Measurements from ENCODE around the gene PIEZO2.
"Not testable (repeated sequence)": the region's sequence is repeated elsewhere in the genome, so short reads cannot be mapped to it uniquely, and the experiment has no call there.

The PIEZO2 gene

DNA sequence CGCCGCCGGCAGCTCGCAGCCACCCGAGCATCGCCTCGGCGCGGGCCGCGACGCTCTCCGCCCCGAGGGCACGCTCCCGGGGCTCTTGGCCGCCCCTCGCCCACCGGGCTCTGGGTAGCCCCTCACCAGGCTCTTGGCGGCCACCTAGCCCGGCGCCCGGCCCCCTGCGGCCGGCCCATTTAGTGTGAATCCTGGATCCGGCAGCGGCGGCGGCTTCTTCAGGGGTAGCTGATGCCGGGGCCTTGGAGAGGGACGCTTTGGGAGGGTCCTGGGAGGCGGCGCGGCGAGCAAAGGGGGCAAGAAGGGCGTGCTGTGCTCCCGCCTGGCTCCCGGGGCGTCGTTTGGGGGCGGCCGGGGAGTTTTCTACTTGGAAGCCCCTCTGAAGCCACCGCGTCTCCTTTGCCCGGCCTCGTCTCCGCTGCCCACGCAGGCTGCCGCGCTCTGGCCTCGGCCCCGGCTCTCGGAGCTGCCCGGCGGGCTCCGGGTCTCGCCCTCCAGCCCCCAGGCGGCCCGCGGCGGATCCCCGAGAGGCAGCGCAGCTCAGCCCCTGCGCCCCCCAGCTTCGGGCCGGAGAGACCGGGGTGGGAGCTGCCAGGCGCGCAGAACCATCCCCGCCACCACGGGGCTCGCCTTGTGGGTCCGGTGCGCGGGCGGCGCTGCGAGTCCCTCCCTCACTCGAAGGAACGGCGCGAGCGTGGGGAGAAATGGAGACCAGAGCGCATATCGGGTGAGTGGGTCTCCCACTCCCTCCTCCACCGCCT lies 509 bp downstream of the PIEZO2 start:
- no peak for DNase-seq (ENCODE audit: low spot score)

DNA sequence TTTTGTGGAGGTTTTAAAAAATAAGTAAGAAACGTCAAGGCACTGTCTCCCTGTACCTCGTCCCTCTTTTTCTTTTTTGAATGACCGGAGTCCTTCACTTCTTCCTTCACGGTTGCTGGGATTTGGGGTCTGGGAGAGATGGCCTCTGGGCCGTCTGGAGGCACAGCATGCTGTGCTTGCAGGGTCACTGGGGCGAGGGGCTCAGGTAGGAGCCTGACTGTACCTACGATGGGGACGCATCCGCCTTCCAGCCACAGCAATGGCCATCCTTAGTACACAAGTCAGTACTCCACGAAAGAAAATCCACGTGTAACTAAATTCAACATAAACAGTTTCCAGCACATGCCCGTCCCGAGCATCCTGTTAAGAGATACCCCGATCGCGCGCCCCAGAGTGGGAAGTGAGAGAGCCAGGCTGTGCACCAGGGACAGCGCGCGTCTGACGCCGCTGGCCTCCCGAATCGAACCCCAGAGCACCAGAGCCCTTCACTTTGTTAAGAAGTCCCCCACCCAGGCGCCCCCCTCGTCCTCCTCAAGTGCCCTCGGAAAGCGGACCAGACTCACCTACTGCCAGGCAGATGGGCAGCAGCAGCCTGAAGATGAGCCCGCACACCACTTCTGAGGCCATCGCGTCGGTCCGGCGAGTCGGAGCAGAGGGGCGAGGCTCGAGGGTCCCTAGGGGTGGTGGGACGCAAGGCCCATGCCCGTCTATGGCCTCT lies 1.2 kb downstream of the PIEZO2 start:
- no peak for DNase-seq (ENCODE audit: low spot score)

DNA sequence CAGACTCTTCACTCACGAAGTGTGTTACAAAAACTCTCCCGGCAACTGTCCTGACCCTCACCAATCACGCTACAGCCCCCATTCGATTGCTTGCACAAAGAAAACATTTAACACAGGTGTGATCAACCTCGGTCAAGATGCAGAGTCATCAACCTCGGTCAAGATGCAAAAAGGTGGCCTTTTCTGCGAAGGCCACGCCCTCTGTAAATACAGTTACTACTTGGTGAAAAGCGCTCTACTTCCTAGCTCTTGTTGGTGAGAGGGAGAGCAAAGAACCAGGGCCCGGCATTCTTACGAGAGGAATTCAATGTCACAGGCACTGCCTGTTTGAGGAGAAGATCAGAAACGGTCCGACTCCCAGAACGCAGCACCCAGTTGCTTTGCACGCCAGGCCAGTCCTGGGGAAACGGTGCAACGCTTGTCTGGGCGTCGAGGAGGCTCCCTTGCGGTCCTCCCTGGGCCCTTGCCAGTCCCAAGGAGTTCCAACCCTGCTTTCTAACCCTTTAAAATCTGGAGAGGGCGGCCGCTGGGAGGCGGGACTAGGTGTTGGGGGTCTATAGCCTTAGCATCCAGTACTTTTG lies 1.9 kb downstream of the PIEZO2 start:
- DNase-seq (ENCODE audit: low spot score), result no peak

DNA sequence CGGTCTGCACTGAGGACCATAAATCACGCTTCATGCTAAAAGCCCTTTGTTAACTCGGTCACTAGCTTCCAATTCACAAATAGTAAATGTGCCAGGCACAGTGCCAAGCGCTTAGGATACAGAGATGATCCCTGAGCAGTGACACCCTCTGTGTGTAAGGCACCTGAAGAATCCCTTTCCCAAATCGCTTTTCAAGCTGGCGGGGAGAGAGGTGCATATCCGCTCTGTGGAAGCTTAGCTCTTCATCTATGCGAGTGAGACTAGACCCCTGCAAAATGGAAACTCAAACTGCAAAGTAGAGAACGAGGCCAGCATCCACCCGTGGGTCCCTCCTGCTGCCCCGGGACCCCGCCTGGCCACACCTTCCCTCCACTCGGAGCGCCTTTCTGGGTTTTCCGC lies 2.4 kb downstream of the PIEZO2 start:
- no peak for DNase-seq (ENCODE audit: low spot score)

DNA sequence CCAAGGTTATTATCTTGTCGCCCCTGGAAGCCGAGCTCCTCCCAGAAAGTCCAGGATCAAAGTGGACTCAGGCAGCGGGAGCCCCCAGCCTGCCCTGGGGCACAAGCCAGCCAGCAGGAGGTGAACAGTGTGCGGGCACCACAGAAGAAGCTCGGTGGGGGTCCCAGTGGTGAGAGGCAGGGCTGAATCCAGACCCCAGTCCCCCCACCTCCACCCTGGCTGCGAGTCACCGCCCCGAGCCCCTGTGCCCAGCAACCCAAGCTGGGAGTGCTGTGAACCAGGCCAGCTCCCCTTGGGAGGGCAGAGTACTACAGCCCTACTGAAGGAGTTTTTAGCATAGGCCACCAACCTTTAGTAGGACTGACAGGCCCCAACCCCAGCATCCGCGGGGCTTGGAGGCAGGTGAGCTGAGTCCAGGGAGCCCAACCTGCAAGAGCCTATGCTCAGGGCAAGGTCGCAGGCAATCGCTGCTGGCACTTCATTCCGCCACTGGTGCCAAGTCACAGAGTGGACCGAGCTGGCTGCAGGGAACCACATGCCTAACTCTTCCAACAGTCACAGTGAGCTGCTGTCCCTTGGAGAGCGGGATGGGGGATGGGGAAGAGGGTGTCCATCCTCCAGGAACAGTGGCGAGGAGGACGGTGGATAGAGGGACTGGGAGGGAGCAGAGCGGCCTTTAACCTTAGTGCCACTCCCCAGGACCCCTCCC lies 3.0 kb downstream of the PIEZO2 start:
- no peak for DNase-seq (ENCODE audit: low spot score)

DNA sequence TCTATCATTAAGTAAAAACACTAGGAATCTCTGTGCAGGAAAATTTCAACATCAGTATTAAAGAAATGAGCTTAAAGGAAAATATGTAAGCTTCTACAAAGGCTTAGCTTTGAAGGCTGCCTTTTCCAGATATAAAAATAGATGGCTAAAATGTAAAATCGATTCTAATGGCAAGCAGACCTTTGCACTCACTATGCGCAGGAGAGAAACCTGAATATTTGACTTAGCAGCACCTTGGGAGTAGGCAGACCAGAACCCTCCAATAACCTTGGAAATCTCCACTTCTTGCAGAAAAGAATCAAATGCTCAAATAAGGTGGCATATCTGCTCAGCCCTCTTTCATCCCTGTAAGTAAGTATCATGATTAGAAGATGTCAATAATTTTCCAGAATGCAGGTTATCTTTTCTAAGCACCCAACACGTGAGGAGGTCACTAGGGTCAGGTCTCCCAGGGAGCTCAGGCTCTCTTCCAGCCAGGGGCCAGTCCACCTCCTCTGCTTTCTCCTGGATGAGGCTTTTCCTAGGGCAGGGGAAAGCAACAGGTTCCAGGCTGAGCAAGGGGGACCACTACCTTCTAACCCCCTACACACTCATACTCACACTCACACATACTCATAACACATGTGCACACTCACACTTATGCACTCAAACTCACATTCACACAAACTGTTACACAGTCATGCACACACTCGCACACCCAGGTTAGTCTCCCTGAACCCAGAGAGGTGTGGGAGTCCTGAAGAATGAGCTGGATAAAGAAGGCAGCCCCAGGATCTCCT lies 3.8 kb downstream of the PIEZO2 start:
- no peak for DNase-seq (ENCODE audit: low spot score)

DNA sequence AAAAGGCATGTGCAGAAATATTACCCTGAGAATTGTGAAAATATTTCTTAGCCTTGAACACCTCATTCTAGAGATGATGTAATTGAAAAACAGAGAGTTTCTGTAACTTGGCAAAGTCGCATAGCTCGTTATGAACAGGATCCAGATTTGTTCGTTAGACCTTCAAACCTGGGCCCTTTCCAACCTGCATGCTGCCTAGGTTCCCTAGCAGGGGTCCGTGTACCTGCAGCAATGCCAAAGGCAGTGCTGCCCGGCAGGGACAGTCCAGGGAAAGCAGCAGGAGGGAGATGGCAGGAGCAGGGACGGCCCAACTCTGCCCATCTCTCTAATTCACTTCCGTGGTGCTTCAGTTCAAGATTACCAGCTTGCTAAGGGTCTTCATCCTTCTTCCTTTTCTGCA lies 12.0 kb downstream of the PIEZO2 start:
- no peak for DNase-seq (ENCODE audit: low spot score)

DNA sequence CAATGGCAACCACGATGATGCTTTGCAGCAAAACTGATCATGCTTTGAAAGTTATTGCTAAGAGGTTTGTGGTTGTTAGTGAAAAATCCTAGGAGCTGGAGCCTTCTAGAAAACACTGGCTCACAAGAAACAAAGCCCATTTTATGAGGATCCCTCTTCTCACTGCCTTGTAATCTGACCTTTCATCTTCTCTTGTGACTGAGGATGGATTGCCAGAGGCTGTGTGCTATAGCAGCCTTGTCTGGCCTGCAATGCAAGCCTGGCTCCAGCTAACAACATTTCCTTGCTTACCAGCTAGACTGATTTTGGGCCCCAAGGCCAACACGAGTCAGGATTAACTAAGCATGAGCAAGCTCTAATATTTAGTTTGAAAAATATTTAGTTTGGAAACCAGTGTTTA lies 13.1 kb downstream of the PIEZO2 start:
- DNase-seq (ENCODE audit: low spot score), result no peak

DNA sequence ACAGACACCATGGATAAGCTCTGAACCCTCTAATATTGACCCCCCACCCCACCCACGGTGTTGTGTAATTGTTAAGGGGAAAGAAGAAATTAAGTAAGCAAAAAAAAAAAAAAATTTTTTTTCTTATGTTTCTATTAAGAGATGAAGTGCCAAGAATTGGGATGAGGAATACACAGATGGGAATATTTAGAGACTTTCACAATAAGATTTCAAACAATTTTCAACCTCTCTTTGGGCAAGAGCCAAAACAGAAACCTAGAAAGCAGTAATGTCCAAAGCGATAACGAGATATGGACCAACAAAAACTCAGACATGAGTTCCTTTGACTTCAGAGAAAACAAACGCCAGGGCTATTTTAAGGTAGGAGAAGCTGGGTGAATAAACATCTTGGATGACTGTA lies 14.4 kb downstream of the PIEZO2 start:
- no peak for DNase-seq (ENCODE audit: low spot score)

DNA sequence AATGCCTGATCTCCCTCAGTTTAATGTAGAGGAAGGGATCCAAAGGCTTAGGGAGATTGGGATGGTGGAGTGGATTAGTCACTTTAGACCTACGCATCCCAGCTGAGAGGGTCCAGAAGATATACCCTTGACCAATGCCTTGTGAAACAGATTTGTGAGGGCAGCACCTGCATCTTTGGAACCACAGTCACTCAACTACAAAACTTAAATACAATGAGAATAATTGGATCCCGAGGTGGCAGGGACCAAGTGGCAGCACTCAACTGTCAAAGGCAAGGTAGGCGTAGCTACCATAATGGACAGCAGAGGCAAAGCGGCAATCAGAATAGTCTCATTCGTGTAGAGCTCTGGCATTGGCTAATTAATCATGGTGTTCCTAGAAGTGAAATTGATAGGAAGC lies 20.3 kb downstream of the PIEZO2 start:
- DNase-seq (ENCODE audit: low spot score), result not testable (repeated sequence)

DNA sequence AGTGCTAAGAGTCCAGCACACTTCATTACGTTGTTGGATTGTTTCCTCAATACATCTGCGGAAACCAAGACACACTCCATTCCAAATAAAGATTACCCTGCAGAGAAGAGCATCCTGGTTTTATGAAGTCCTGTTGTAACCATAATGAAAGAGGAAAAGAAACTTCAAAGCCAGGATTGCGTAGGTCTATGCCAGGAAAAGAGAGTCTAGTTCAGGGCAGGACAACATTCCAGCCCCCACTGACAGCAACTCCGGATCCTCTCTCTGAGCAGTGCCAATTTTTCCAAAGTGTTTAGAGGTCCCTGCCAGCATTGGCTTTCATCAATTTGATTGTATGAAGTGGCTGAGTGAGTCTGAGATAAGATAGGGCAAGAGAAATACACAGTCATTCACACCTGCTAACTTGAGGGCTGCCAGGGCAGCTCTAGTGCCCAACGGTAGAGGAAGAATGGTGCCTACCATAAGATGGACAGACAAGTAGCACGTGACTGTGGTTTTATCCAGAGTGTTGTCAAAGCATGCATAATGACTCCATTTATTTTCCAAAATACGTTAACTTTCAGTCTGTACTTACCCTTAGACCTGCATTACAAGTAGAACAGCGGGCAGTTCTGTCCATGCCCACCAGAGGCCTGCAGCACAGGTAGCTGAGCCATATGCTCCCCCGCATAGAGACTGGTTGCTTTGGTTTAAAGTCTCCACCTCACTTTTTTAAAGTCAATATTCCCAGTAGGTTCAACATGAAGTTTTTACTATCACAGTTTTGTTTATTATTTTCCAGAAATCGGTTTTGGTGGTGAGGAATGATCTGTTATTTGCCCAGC lies 23.7 kb downstream of the PIEZO2 start:
- DNase-seq (ENCODE audit: low spot score), result no peak

DNA sequence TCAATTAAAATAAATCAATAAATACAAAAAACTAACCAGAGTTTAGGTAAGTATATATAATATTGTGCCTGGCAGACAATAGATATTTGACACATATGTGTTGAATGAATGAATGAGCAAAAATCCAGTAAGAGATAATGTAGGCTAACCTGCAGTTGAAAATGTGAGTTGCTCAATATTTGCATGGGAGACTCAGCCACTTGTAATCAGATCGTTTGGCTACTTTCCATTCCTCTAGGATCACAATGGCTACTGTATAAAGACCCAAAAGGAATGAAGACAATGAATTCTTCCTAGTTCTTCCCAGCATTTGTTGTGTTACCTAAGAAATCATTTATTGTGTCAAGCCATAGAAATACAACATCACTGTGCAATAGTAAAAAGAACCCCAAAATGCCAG lies 25.3 kb downstream of the PIEZO2 start:
- DNase-seq (ENCODE audit: low spot score), result no peak

DNA sequence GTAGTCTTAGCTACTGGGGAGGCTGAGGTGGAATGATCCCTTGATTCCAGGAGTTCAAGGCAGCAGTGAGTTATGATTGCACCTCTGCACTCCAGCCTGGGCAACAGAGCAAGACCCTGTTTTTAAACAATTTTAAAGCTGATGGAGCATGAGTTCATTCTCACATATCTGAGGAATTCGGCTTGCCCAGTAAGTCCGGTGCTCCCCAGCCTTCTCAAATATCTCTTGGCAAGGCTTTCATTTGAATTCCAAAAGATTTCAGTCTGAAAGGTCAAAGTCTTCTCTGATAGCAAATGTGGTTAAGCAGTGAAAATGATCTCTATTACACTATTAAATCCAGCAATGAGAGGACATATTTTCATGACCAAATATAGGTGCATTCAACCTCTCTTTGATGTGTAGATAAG lies 27.9 kb downstream of the PIEZO2 start:
- no peak for DNase-seq (ENCODE audit: low spot score)

DNA sequence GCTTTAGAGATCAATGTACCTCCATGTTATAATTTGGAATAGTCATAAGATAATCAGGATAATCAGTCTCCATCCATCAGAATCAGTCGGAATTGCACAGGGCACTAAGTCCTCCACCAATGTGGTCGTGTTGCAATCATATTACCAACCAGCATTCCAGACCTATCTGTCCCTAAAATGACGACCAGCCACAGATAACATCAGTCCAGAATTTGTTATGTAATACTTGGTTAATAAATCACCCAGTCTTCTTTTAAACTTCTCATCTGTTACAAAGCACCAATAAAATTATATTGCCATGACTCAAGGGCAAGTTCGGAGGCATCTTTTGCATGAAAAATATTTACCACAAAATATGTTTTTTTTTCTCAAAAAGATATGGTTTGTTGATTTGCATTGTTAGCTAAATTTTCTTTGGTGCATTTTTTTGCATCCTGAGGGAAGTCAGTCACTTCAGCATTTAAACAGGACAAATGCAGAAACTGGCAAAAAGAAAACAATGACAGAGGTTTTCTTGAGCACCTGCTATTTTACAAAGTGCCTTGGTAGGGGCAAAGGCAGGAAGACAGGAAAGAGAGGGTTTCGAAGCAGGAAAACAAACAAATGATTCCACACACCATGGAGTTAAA lies 29.3 kb downstream of the PIEZO2 start:
- peak; percentile 61 for DNase-seq (ENCODE audit: low spot score)

DNA sequence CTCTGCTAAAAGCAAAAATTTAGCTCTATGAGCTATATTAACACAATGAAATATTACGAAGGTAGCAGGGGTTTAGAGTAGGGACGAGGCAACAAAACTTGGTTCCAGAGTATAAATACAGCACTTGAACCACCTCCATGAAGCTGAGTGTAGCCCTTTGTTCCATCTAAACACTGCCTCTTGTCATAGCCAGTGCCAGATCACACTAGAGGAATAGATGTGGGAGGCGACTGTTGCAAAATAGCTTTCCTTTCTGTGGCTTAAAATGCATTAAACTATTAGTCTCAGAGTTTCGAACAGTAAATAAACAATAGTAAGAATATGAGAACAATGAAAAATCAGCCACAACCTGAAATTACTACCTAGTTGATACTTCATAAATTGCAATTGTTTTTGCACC lies 29.8 kb downstream of the PIEZO2 start:
- DNase-seq (ENCODE audit: low spot score), result no peak

DNA sequence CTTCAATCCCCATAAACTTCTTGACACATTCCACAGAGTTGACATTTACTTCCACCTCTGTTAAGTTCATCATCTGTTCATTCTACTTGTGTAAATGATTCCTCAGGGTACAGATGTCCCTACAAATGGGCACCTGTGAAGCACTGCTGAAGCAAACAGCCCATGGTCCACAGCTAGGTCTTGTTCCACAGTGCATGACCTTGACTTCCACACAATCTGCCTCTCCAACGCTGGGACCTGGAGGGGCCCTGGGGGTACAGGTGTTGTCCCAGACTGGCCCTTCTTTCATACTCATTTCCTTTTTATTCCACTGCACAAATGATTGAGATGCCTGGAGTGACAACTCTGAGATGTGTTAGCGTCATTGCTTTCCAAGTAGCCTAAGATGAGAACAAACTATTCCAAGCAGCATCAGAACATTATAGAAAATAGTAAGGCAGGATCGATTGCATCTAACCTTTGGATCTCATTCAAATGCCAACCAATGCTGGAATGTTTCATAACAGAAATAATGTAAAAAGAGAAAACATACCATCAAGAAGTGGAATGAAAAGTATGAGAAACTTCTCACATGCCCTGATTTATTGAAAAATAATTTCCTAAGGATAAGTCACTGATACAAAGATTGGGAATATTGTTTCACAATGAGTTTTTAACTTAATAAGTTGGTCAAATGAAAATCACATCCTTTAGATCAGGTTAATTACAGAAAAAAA lies 31.2 kb downstream of the PIEZO2 start:
- DNase-seq (ENCODE audit: low spot score), result no peak

DNA sequence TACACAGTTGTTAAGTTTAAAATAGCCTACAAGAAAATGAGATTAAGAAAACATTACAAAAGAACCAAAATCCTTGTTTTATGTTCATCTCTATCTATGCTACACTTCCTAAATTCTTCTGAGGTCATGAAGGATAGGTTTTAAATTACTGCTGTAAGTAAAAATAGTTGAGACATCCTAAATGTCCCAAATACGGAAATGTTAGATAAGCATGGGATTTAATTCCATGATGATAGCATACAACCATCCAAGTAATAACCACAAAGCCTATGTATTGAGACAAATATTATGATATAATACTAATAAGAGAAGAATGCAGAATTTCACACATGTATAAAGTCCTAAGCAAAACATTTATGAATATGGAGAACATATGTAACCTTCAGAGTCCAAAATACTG lies 34.1 kb downstream of the PIEZO2 start:
- DNase-seq (ENCODE audit: low spot score), result no peak

DNA sequence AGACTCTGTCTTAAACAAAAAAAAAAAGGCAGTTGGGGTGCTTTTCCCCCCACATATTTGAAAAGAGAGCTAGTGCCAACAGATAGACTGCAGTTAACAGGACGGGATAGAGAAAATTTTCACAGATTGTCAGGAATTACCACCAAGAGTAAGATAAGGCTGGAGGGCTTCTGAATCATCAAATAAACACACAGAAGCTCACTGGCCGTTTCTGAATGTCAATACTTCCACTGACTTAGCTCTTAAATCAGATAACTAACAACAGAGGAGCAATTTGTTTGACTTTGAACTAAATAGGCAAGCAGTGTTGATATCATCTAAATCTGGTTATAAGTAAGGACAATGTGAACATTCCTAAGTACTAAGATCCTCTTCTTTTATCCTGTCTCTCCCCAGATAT lies 34.7 kb downstream of the PIEZO2 start:
- DNase-seq (ENCODE audit: low spot score), result no peak

DNA sequence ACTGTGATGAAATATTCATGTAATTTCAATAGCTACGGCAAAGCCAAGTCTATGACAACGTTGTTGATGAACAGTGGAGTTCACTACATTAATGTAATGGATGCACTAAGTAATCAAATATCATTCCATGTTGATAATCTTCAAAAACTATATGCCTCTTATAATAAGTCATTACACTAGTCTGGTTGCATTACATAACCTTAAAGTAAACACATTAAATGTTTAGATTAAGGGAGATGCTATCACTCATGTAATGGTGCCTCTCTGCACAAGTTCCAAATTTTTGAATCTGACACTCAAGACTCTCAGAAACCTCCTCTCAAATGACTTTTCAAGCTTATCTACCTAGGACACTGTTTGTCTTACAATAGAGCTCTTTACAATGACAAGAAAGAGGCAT lies 35.4 kb downstream of the PIEZO2 start:
- no peak for DNase-seq (ENCODE audit: low spot score)

DNA sequence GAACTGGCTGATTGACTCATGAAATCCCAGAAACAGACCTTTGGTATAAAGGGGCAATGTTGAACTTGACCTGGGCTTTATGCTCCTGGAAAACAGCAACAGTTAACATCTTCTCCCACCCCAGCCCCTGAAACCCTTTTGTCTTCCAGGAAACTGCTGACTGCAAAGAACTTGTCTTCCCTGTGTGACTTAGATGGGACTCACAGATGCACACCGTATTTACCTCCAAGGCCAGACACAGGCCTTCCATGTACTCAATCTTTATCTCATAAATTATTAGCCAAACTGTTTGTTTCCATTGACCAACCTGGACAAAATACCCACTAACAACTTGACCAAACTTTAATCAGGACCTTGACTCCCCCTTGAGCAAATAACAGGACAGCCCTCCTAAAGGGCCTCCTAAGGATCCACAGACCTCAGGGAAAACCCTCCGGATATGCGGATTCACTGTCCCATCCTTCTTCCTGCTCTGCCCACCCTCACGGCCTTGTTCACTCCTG lies 36.3 kb downstream of the PIEZO2 start:
- no peak for DNase-seq (ENCODE audit: low spot score)

Measured in SW480 (cell line).